Ascending aorta (tissue), 2 donors: ENCODE measurements around the gene KLC1. TPM values are rescaled to one million over a fixed set of nuclear protein-coding genes. Genes with fewer than 3 reads are reported as not detected.
A peak's percentile ranks its signal among the peaks of the same experiment; 100 is the strongest.

Experiments
- DNase-seq, 2 donors: peaks; one replicate each; pipeline ENCODE4 v3.0.0-alpha.2; 2019; ENCODE audit warnings: low spot score in 2 of 2
- H3K27ac ChIP-seq, 2 donors: fragments of 200-600 bp; sonication (generic); one replicate each; pipeline ENCODE4 v1.5.1; 2016 to 2017; ENCODE audit warnings: mild to moderate bottlenecking in 1 of 2
- H3K27me3 ChIP-seq: fragments of 200-600 bp; sonication (generic); one replicate; pipeline ENCODE4 v1.5.1; 2017
- H3K36me3 ChIP-seq, 2 donors: fragments of 200-600 bp; sonication (generic); one replicate each; pipeline ENCODE4 v1.5.1; 2016
- H3K4me1 ChIP-seq, 2 donors: fragments of 200-600 bp; sonication (generic); one replicate each; pipeline ENCODE4 v1.5.1; 2016 to 2017; ENCODE audit warnings: mild to moderate bottlenecking in 1 of 2
- H3K4me3 ChIP-seq, 2 donors: fragments of 200-600 bp; sonication (generic); one replicate each; pipeline ENCODE4 v1.5.1; 2016 to 2017; ENCODE audit warnings: mild to moderate bottlenecking in 1 of 2
- H3K9me3 ChIP-seq, 2 donors: fragments of 200-600 bp; sonication (generic); one replicate each; pipeline ENCODE4 v1.5.1; 2016
- intact Hi-C: fragments of 100-400 bp; cut with DNase I; formaldehyde crosslinking; loops from one replicate; pipeline ENCODE4 v1.15.1; 2023
- total RNA-seq: library from RNA; depleted of rRNA; stranded (reverse); fragments of >200 nt; gene quantifications from one replicate; pipeline ENCODE4 v1.1.0, GENCODE V29; 2016
- TF ChIP-seq, protein P1 (sequence below), 3 experiments: fragments of 200-600 bp in 2 of 3; fragments of 450-650 bp in 1 of 3; sonication (generic) in 2 of 3; IDR thresholded peaks; one replicate each; pipeline ENCODE4 v1.5.1; 2016 to 2019; ENCODE audit warnings: antibody characterized with exemption in 3 of 3, mild to moderate bottlenecking in 1 of 3, moderate library complexity in 1 of 3

KLC1 gene
- total RNA-seq, 1 donor from 2014 or later: 302 TPM

- Histone ChIP-seq H3K36me3 (no peaks in the 10 kb centered on the region), H3K4me1 (peaks cover 17 to 30% of the 10 kb centered on the region in 2 donors), H3K9me3 (no peaks in the 10 kb centered on the region), H3K27ac (peak overlapping the region; percentile 96 to 99), H3K4me3 (no peak overlapping the region), H3K27me3 (no peaks in the 10 kb centered on the region)
- TF ChIP-seq, protein P1, sequence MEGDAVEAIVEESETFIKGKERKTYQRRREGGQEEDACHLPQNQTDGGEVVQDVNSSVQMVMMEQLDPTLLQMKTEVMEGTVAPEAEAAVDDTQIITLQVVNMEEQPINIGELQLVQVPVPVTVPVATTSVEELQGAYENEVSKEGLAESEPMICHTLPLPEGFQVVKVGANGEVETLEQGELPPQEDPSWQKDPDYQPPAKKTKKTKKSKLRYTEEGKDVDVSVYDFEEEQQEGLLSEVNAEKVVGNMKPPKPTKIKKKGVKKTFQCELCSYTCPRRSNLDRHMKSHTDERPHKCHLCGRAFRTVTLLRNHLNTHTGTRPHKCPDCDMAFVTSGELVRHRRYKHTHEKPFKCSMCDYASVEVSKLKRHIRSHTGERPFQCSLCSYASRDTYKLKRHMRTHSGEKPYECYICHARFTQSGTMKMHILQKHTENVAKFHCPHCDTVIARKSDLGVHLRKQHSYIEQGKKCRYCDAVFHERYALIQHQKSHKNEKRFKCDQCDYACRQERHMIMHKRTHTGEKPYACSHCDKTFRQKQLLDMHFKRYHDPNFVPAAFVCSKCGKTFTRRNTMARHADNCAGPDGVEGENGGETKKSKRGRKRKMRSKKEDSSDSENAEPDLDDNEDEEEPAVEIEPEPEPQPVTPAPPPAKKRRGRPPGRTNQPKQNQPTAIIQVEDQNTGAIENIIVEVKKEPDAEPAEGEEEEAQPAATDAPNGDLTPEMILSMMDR (IDR thresholded peaks at IDR 0.05): no peak
- no peak for DNase-seq
- intact Hi-C loops: loop anchor here (5.0 kb wide), 2 partner anchors 91 to 109 kb away; partner anchors contain the start of genes XRCC3 and ZFYVE21
These were observed 2.7 kb upstream of the KLC1 start for GRCh38 chr14:103626146-103626850.

DNA sequence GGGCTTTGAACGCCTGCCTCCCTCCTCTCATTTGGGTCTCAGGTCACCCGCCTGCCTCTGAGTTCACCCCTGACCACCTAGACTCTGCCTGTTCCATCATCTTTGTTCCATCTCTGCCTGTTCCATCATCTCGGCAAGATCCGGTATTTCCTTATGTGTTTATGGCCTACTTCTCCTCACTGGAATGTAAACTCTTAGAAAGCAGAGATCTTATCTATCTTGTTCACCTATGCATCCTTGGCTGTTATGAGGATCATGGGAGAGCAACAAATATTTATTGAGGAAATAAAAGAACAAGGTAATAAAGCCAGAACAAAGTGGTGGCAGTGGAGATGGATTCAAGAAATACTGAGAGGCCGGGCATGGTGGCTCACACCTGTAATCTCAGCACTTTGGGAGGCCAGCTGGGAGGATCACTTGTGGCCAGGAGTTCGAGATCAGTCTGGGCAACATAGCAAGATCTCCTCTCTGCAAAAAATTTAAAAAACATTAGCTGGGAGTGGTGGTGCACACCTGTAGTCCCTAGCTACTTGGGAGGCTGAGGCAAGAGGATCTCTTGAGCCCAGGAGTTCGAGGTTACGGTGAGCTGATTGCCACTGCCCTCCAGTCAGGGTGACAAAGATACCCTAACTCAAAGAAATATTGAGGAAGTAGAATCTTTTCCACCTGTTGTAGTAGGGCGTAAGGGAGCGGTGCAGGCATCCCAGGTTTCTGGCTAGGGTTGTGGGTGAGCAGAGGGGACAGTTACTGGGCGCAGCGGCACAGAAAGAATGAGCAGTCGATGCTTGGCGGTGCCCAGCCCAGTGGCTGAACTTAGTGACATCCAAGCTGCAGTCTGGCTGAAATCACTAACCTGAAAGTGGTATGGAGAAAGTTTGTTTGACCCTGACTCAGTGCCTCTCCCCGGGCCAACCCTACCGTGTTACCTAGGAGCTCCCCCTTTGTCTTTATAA lies 1.7 kb upstream of the KLC1 start:
- H3K4me1 ChIP-seq: peaks cover 17 to 30% of the 10 kb centered on the region in 2 donors
- H3K9me3 ChIP-seq: no peaks in the 10 kb centered on the region
- DNase-seq: no peak
- peak overlapping the region in 1 of 2 donors; percentile 78 for H3K4me3 ChIP-seq
- H3K36me3 ChIP-seq: no peaks in the 10 kb centered on the region
- peak overlapping the region; percentile 96 to 99 for H3K27ac ChIP-seq
- TF ChIP-seq, protein P1 (IDR thresholded peaks at IDR 0.05): no peak
- intact Hi-C loops: loop anchor here (2.0 to 5.0 kb wide), 3 partner anchors 65 to 110 kb away; partner anchors contain the start of genes BAG5, COA8, XRCC3 and ZFYVE21
- no peaks in the 10 kb centered on the region for H3K27me3 ChIP-seq

- Histone ChIP-seq H3K4me1 (peaks cover 20 to 33% of the 10 kb centered on the region in 2 donors), H3K9me3 (no peaks in the 10 kb centered on the region), H3K36me3 (peaks cover 0 to 8% of the 10 kb centered on the region in 2 donors), H3K4me3 (peak overlapping the region; percentile 78 to 80), H3K27ac (peak overlapping the region; percentile 96 to 99), H3K27me3 (no peaks in the 10 kb centered on the region)
- DNase-seq: peak; percentile 40 to 90
- TF ChIP-seq, protein P1 (IDR thresholded peaks at IDR 0.05): no peak
- intact Hi-C loops: loop anchor here (2.0 to 5.0 kb wide), 3 partner anchors 65 to 111 kb away; partner anchors contain the start of genes BAG5, COA8, XRCC3 and ZFYVE21
These were observed 759 bp upstream of the KLC1 start for GRCh38 chr14:103628221-103628683.

GRCh38 chr14:103629503-103630121 lies 601 bp downstream of the KLC1 start:
- intact Hi-C loops: loop anchor here (2.0 to 5.0 kb wide), 3 partner anchors 67 to 112 kb away; partner anchors contain the start of genes BAG5, COA8, XRCC3 and ZFYVE21
- peaks cover 0 to 8% of the 10 kb centered on the region in 2 donors for H3K36me3 ChIP-seq
- TF ChIP-seq, protein P1 (IDR thresholded peaks at IDR 0.05): no peak
- peak overlapping the region; percentile 96 to 99 for H3K27ac ChIP-seq
- no peaks in the 10 kb centered on the region for H3K9me3 ChIP-seq
- peak in 1 of 2 donors; percentile 74 for DNase-seq
- H3K4me1 ChIP-seq: peaks cover 12 to 32% of the 10 kb centered on the region in 2 donors
- peak overlapping the region; percentile 78 to 80 for H3K4me3 ChIP-seq
- H3K27me3 ChIP-seq: no peaks in the 10 kb centered on the region
